SK-N-SH (cell line): Measurements from ENCODE around the gene KCNN3. TPM values are rescaled to one million over a fixed set of nuclear protein-coding genes. Genes with fewer than 3 reads are reported as not detected.

ENCODE experiments used
- CTCF ChIA-PET: fragments of 300-600, 350-600 bp; formaldehyde crosslinking; extraction: SDS; loops from one replicate; lab custom pipeline; 2021; lab: Yijun Ruan, JAX
- POLR2A ChIA-PET: fragments of 350-600 bp; sonication (Branson Sonifier 250); formaldehyde crosslinking; extraction: SDS; loops from one replicate; lab custom pipeline; 2020; ENCODE audit warnings: antibody characterized with exemption, inconsistent platforms; lab: Yijun Ruan, JAX
- DNase-seq: peaks from one replicate; pipeline ENCODE4 v3.0.0; 2012
- H2AFZ ChIP-seq: fragments of 200-600 bp; sonication (generic); 2 replicates; pipeline ENCODE4 v1.8.1; 2016; ENCODE audit warnings: antibody characterized with exemption, mild to moderate bottlenecking, low read depth
- H3F3A ChIP-seq: fragments of 200-600 bp; sonication (generic); replicated peaks from 2 replicates; pipeline ENCODE3; 2016; ENCODE audit warnings: antibody characterized with exemption, mild to moderate bottlenecking; ENCODE audit not compliant: insufficient read depth
- H3K27ac ChIP-seq, 2 experiments: fragments of 200-500 bp in 1 of 2; fragments of 200-600 bp in 1 of 2; sonication (Bioruptor generic) in 1 of 2; sonication (generic), shearing (Covaris generic) in 1 of 2; 2 replicates each; pipeline versions ENCODE4 v1.5.1 to v1.6.1; 2014 to 2016; ENCODE audit warnings: low read depth in 2 of 2, inconsistent platforms in 1 of 2, low read length in 1 of 2, mild to moderate bottlenecking in 1 of 2, mixed read lengths in 1 of 2
- H3K27me3 ChIP-seq: fragments of 200-600 bp; sonication (generic), shearing (Covaris generic); 2 replicates; pipeline ENCODE4 v1.6.1; 2016; ENCODE audit warnings: mixed run types; ENCODE audit not compliant: insufficient read depth
- H3K36me3 ChIP-seq, 2 experiments: fragments of 200-500 bp in 1 of 2; fragments of 200-600 bp in 1 of 2; sonication (Bioruptor generic) in 1 of 2; sonication (generic) in 1 of 2; replicated peaks in 1 of 2; 2 replicates each; pipeline versions ENCODE3 to v1.5.1; 2014 to 2016; ENCODE audit warnings: low read length in 1 of 2, mild to moderate bottlenecking in 1 of 2; ENCODE audit not compliant: insufficient read depth in 2 of 2, control insufficient read depth in 1 of 2
- H3K4me1 ChIP-seq, 2 experiments: fragments of 200-500 bp in 1 of 2; fragments of 200-600 bp in 1 of 2; sonication (Bioruptor generic) in 1 of 2; sonication (generic), shearing (Covaris generic) in 1 of 2; 2 replicates each; pipeline versions ENCODE4 v1.5.1 to v1.6.1; 2014 to 2016; ENCODE audit warnings: low read depth in 1 of 2, low read length in 1 of 2, mixed run types in 1 of 2; ENCODE audit not compliant: insufficient read depth in 2 of 2, control insufficient read depth in 1 of 2
- H3K4me2 ChIP-seq: fragments of 200-600 bp; sonication (generic), shearing (Covaris generic); 2 replicates; pipeline ENCODE4 v1.6.1; 2017; ENCODE audit warnings: mixed run types
- H3K4me3 ChIP-seq, 2 experiments: fragments of 200-500 bp in 1 of 2; fragments of 200-600 bp in 1 of 2; sonication (Bioruptor generic) in 1 of 2; sonication (generic), shearing (Covaris generic) in 1 of 2; 2 replicates each; pipeline versions ENCODE4 v1.5.1 to v1.8.1; 2014 to 2016; ENCODE audit warnings: low read depth in 2 of 2, inconsistent platforms in 1 of 2, low read length in 1 of 2, mild to moderate bottlenecking in 1 of 2, mixed read lengths in 1 of 2, moderate library complexity in 1 of 2
- H3K79me2 ChIP-seq: fragments of 200-600 bp; sonication (generic); 2 replicates; pipeline ENCODE4 v1.8.1; 2017; ENCODE audit warnings: mild to moderate bottlenecking; ENCODE audit not compliant: insufficient read depth
- H3K9ac ChIP-seq: fragments of 200-600 bp; sonication (generic); 2 replicates; pipeline ENCODE4 v1.6.1; 2017; ENCODE audit warnings: mixed run types
- H3K9me2 ChIP-seq: fragments of 200-600 bp; sonication (generic); 2 replicates; pipeline ENCODE4 v1.6.1; 2017; ENCODE audit warnings: mixed run types
- H3K9me3 ChIP-seq: fragments of 200-600 bp; sonication (generic); 2 replicates; pipeline ENCODE4 v1.6.1; 2017; ENCODE audit warnings: mixed run types, mild to moderate bottlenecking, moderate library complexity
- H4K20me1 ChIP-seq: fragments of 200-600 bp; sonication (generic); 2 replicates; pipeline ENCODE4 v1.6.1; 2017; ENCODE audit warnings: mild to moderate bottlenecking, mixed run types; ENCODE audit not compliant: insufficient read depth
- FOXM1 ChIP-seq: IDR thresholded peaks from 2 replicates; pipeline ENCODE4 v1.4.0; 2012; ENCODE audit warnings: low read depth, mild to moderate bottlenecking
- RCOR1 ChIP-seq: fragments of 150-350 bp; IDR thresholded peaks from 2 replicates; pipeline ENCODE4 v1.6.1; 2017; ENCODE audit warnings: antibody characterized with exemption, low read length
- SIN3A ChIP-seq: IDR thresholded peaks from 2 replicates; pipeline ENCODE4 v1.6.1; 2012; ENCODE audit warnings: low read depth, mild to moderate bottlenecking, low read length, moderate library complexity, borderline replicate concordance
- TEAD4 ChIP-seq: IDR thresholded peaks from 2 replicates; pipeline ENCODE4 v1.4.0; 2012; ENCODE audit warnings: mild to moderate bottlenecking, borderline replicate concordance; ENCODE audit not compliant: insufficient read depth
- YY1 ChIP-seq: IDR thresholded peaks from 2 replicates; pipeline ENCODE4 v1.4.0; 2012; ENCODE audit warnings: low read depth, mild to moderate bottlenecking
- WGBS: methylation state at CpG from one replicate; pipeline ENCODE4 v1.1.6; 2017; ENCODE audit warnings: low lambda C conversion rate; 5-methylcytosine and 5-hydroxymethylcytosine counted together
- polyA plus RNA-seq, 3 experiments: library from polyadenylated mRNA; depleted of rRNA; stranded (reverse); fragments of >200 nt; gene quantifications; 2 replicates each; pipeline ENCODE4 v1.2.3, GENCODE V29; 2012
- TF ChIP-seq, protein P1 (sequence below): fragments of 200-600 bp; sonication (generic); IDR thresholded peaks from 2 replicates; pipeline ENCODE4 v1.6.1; 2017; ENCODE audit warnings: antibody characterized with exemption, mild to moderate bottlenecking, moderate library complexity
- TF ChIP-seq, protein P2 (sequence below): IDR thresholded peaks from 2 replicates; pipeline ENCODE4 v1.4.0; 2012; ENCODE audit warnings: low read depth

The KCNN3 gene
- polyA plus RNA-seq, 1 of the 3 experiments (the other 2 are of a cell fraction) = 0.16 TPM

DNA sequence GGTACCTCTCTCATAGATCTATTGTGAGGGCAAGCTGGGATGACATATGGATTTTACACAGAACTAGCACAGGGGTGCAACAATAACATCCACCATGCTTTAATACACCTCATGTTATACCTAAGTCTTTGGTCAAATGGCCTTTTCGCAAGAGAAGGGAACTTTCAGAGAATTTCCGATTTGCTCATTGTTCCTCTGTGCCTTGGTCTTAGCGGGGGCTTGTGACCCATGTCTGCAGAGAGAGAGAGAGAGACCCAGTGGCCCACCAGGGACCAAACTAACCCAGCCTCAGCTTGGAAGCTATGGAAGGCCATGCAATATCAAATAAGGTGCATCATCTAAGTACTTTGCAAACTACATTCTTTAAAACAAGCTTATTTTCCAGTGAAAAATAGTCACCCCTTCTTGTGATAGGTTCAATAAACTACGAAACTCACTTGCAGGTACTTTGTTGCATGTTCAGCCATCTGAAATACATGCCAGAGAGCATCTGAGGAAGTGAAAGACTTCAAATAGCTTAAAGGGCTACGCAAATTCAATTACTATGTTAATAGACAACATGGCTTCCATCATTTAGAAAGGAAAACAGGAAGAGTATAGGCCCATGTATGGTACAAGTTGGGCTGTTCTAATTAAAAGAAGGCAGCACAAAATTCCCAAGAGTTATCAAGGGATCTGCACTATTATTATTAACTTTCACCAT lies 100.7 kb downstream of the KCNN3 start (continued):
- TF ChIP-seq, protein P1, sequence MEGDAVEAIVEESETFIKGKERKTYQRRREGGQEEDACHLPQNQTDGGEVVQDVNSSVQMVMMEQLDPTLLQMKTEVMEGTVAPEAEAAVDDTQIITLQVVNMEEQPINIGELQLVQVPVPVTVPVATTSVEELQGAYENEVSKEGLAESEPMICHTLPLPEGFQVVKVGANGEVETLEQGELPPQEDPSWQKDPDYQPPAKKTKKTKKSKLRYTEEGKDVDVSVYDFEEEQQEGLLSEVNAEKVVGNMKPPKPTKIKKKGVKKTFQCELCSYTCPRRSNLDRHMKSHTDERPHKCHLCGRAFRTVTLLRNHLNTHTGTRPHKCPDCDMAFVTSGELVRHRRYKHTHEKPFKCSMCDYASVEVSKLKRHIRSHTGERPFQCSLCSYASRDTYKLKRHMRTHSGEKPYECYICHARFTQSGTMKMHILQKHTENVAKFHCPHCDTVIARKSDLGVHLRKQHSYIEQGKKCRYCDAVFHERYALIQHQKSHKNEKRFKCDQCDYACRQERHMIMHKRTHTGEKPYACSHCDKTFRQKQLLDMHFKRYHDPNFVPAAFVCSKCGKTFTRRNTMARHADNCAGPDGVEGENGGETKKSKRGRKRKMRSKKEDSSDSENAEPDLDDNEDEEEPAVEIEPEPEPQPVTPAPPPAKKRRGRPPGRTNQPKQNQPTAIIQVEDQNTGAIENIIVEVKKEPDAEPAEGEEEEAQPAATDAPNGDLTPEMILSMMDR = no peak

DNA sequence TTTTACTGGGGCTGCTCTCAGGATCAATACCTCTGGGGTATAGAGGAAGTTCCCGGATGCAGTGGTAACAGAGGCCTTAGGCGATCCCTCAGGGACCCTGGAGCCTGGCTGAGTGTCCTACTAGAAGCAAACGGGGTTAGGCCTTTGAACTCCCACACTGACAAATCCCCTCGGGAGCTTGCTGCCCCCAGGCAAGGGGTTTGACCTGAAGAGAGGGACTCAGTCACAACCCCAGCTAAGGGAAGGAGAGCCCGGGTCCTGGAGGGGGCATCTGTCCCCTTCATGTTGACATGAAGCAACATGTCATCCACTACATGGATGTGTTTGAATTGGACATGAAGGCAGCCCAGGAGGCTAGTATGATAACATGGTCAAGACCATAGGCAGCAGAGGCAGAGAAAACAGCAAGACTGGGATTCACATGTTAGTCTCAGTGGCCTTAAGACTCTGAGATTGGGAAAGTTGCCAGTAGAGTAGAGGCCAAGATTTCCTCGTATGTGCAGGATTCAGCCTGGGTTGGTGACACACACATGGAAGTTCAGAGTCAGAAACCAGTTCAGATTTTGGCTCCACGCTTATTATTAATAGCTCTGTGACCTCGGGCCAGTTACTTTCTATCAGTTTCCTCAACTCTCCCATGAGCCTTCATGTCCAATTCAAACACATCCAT lies 101.5 kb downstream of the KCNN3 start:
- H4K20me1 ChIP-seq = no peaks in the 10 kb centered on the region
- ChIA-PET CTCF (interaction anchor here (0.6 to 4.8 kb wide), 9 partner anchors 8 to 404 kb away, joined by 3 to 32 read pairs (median 4); partner anchors contain the start of gene KRTCAP2), POLR2A (no interaction called here)
- no peak for DNase-seq
- no peak overlapping the region for H3K9ac ChIP-seq
- no peak overlapping the region for H3K27ac ChIP-seq
- WGBS = 56% methylated on average over 8 of the region's 8 CpGs
- no peak for TF ChIP-seq YY1
- TF ChIP-seq RCOR1 = no peak
- TF ChIP-seq, protein P1 = no peak
- TF ChIP-seq, protein P2, sequence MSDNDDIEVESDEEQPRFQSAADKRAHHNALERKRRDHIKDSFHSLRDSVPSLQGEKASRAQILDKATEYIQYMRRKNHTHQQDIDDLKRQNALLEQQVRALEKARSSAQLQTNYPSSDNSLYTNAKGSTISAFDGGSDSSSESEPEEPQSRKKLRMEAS = no peak
- no peak for TF ChIP-seq SIN3A
- TF ChIP-seq FOXM1 = no peak
- TF ChIP-seq TEAD4 = no peak
- TF ChIP-seq, all 33 proteins: peak for 0
- H3K4me2 ChIP-seq = no peak overlapping the region
- H3K27me3 ChIP-seq = peaks cover 10% of the 10 kb centered on the region; the same call in 1 of the 2 replicates
- H3K36me3 ChIP-seq = no peaks in the 10 kb centered on the region
- no peaks in the 10 kb centered on the region for H3K9me3 ChIP-seq
- no peaks in the 10 kb centered on the region for H3K9me2 ChIP-seq
- no peaks in the 10 kb centered on the region for H3F3A ChIP-seq
- no peak overlapping the region for H2AFZ ChIP-seq
- H3K79me2 ChIP-seq = no peaks in the 10 kb centered on the region
- H3K4me1 ChIP-seq = peaks cover 0 to 7% of the 10 kb centered on the region in 2 experiments; a peak in 2 of 4 replicates
- H3K4me3 ChIP-seq = no peak overlapping the region
